NCI-H345 treated with DMSO at 0.1 percent for 48 hours (cell line): ENCODE data around the gene TDRD6.

Experiments used
- DNase-seq: peaks from one replicate; lab custom pipeline; 2025; ENCODE audit not compliant: unreplicated experiment; lab: John Stamatoyannopoulos, UW

Gene TDRD6

GRCh38 chr6:46676604-46677313 is 10.9 kb upstream of the TDRD6 start:
- DNase-seq, result no peak

GRCh38 chr6:46677314-46677654 is 10.4 kb upstream of the TDRD6 start:
- DNase-seq, result no peak

GRCh38 chr6:46684771-46685170 is 2.9 kb upstream of the TDRD6 start:
- no peak for DNase-seq

GRCh38 chr6:46688117-46688965 is 656 bp downstream of the TDRD6 start:
- DNase-seq, result no peak

GRCh38 chr6:46688966-46689335 is 1.3 kb downstream of the TDRD6 start:
- DNase-seq, result no peak

- no peak for DNase-seq
These were observed 2.0 kb downstream of the TDRD6 start for GRCh38 chr6:46689657-46690056.

- no peak for DNase-seq
These were observed 2.6 kb downstream of the TDRD6 start for GRCh38 chr6:46690141-46690755.

GRCh38 chr6:46690911-46691451 is 3.3 kb downstream of the TDRD6 start:
- DNase-seq, result no peak

GRCh38 chr6:46699970-46700369 is 12.3 kb downstream of the TDRD6 start:
- DNase-seq, result no peak

- DNase-seq, result no peak
These were observed 16.9 kb downstream of the TDRD6 start for GRCh38 chr6:46704562-46704961.

- DNase-seq, result no peak
These were observed 18.8 kb downstream of the TDRD6 start for GRCh38 chr6:46706464-46706863.

GRCh38 chr6:46711491-46711890 is 23.8 kb downstream of the TDRD6 start:
- no peak for DNase-seq

- no peak for DNase-seq
These were observed 27.5 kb downstream of the TDRD6 start for GRCh38 chr6:46715141-46715540.

- no peak for DNase-seq
These were observed 31.4 kb downstream of the TDRD6 start for GRCh38 chr6:46719099-46719498.

- no peak for DNase-seq
These were observed 32.7 kb downstream of the TDRD6 start for GRCh38 chr6:46720401-46720800.

GRCh38 chr6:46729787-46730326 is 42.2 kb downstream of the TDRD6 start:
- DNase-seq, result no peak

GRCh38 chr6:46730921-46731461 is 43.3 kb downstream of the TDRD6 start:
- DNase-seq, result no peak

GRCh38 chr6:46733341-46733801 is 45.7 kb downstream of the TDRD6 start:
- no peak for DNase-seq

- peak; percentile 32 for DNase-seq
These were observed 47.4 kb downstream of the TDRD6 start, which contains the start of gene PLA2G7 for GRCh38 chr6:46734867-46735719. TSS of gene PLA2G7 (minus strand) at chr6:46735375. CDS start at chr6:46722891, 12,484 bp downstream.

- DNase-seq, result no peak
These were observed 48.0 kb downstream of the TDRD6 start for GRCh38 chr6:46735720-46736031.
